Smooth muscle cell (in vitro differentiated cells): ENCODE data around the gene MMRN2. TPM values are rescaled to one million over a fixed set of nuclear protein-coding genes. Genes with fewer than 3 reads are reported as not detected.
"Not testable (repeated sequence)": the region's sequence is repeated elsewhere in the genome, so short reads cannot be mapped to it uniquely, and the experiment has no call there.

Source experiments
- DNase-seq: peaks from one replicate; lab custom pipeline; 2025; ENCODE audit not compliant: unreplicated experiment; lab: John Stamatoyannopoulos, UW
- H2AFZ ChIP-seq: fragments of 200-600 bp; sonication (generic); 2 replicates; pipeline ENCODE4 v1.6.0; 2016; ENCODE audit warnings: antibody characterized with exemption, low read depth, mild to moderate bottlenecking
- H3F3A ChIP-seq: fragments of 200-600 bp; sonication (generic); 2 replicates; pipeline ENCODE4 v1.6.0; 2017; ENCODE audit warnings: antibody characterized with exemption, low read depth
- H3K27ac ChIP-seq: fragments of 200-600 bp; sonication (generic); 2 replicates; pipeline ENCODE4 v1.5.1; 2016; ENCODE audit warnings: low read depth, mild to moderate bottlenecking
- H3K27me3 ChIP-seq: fragments of 200-600 bp; sonication (generic); 2 replicates; pipeline ENCODE4 v1.6.1; 2016; ENCODE audit warnings: low read depth, mild to moderate bottlenecking
- H3K36me3 ChIP-seq: fragments of 200-600 bp; sonication (generic); 2 replicates; pipeline ENCODE4 v1.5.1; 2016; ENCODE audit warnings: low read depth
- H3K4me1 ChIP-seq: fragments of 200-600 bp; sonication (generic); 2 replicates; pipeline ENCODE4 v1.5.1; 2016; ENCODE audit warnings: low read depth
- H3K4me2 ChIP-seq: fragments of 200-600 bp; sonication (generic); 2 replicates; pipeline ENCODE4 v1.6.0; 2016; ENCODE audit warnings: mild to moderate bottlenecking
- H3K4me3 ChIP-seq: fragments of 200-600 bp; sonication (generic); 2 replicates; pipeline ENCODE4 v1.5.1; 2016; ENCODE audit warnings: mild to moderate bottlenecking
- H3K79me2 ChIP-seq: fragments of 200-600 bp; sonication (generic); 2 replicates; pipeline ENCODE4 v1.6.0; 2016; ENCODE audit warnings: low read depth, mild to moderate bottlenecking
- H3K9ac ChIP-seq: fragments of 200-600 bp; sonication (generic); 2 replicates; pipeline ENCODE4 v1.6.0; 2016; ENCODE audit warnings: low read depth
- H3K9me3 ChIP-seq: fragments of 200-600 bp; sonication (generic); replicated peaks from 2 replicates; pipeline ENCODE4 v1.5.1; 2016; ENCODE audit warnings: low read depth
- H4K20me1 ChIP-seq: fragments of 200-600 bp; sonication (generic); 2 replicates; pipeline ENCODE4 v1.6.0; 2016; ENCODE audit warnings: low read depth
- WGBS: methylation state at CpG from one replicate; pipeline ENCODE4 v1.1.7; 2016; ENCODE audit warnings: low lambda C conversion rate; 5-methylcytosine and 5-hydroxymethylcytosine counted together
- polyA plus RNA-seq: library from polyadenylated mRNA; unstranded; fragments of >200 nt; fragmentation: Nextera tagmentation; extraction: Ambion mirVana; gene quantifications from 2 replicates; pipeline ENCODE4 v1.2.1, GENCODE V29; 2016
- total RNA-seq: library from RNA; depleted of rRNA; stranded (reverse); fragments of >200 nt; gene quantifications from 2 replicates; pipeline ENCODE4 v1.2.3, GENCODE V29; 2014
- TF ChIP-seq, protein P1 (sequence below): fragments of 200-600 bp; sonication (generic); IDR thresholded peaks from 2 replicates; pipeline ENCODE4 v1.5.1; 2017; ENCODE audit warnings: borderline replicate concordance, mild to moderate bottlenecking, antibody characterized with exemption; ENCODE audit not compliant: insufficient read depth, poor library complexity, severe bottlenecking

MMRN2 gene
- total and polyA plus RNA-seq, 2 experiments from 2014 or later = 0.09 to 0.16 TPM

DNA sequence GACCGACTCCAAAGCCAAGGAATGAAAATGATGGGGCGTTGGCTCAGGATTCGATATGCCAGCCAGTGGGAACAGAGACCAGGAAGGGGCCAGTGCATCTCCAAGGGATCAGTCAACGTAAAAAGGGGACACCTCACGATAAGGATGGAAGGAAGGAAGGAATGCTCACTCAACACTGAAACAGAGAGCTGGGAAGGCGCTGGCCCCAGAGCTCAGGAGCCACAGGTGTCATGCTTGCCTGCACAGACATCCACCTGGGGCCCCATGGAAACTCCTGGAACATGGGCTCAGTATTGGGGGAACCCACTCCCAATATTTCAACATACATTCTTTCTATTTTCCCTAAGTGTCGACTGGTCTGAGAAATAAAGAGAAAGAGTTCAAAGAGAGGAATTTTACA lies 5.3 kb downstream of the MMRN2 start:
- TF ChIP-seq, protein P1, sequence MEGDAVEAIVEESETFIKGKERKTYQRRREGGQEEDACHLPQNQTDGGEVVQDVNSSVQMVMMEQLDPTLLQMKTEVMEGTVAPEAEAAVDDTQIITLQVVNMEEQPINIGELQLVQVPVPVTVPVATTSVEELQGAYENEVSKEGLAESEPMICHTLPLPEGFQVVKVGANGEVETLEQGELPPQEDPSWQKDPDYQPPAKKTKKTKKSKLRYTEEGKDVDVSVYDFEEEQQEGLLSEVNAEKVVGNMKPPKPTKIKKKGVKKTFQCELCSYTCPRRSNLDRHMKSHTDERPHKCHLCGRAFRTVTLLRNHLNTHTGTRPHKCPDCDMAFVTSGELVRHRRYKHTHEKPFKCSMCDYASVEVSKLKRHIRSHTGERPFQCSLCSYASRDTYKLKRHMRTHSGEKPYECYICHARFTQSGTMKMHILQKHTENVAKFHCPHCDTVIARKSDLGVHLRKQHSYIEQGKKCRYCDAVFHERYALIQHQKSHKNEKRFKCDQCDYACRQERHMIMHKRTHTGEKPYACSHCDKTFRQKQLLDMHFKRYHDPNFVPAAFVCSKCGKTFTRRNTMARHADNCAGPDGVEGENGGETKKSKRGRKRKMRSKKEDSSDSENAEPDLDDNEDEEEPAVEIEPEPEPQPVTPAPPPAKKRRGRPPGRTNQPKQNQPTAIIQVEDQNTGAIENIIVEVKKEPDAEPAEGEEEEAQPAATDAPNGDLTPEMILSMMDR = no peak
- Histone ChIP-seq H3F3A (no peaks in the 10 kb centered on the region), H3K4me2 (no peak overlapping the region), H3K9ac (no peak overlapping the region), H4K20me1 (no peaks in the 10 kb centered on the region), H3K9me3 (no peaks in the 10 kb centered on the region), H3K79me2 (no peaks in the 10 kb centered on the region), H3K4me3 (no peak overlapping the region), H3K27ac (no peak overlapping the region), H3K4me1 (peaks cover 25% of the 10 kb centered on the region), H2AFZ (no peak overlapping the region), H3K27me3 (no peaks in the 10 kb centered on the region), H3K36me3 (no peaks in the 10 kb centered on the region)
- 98% methylated on average over 7 of the region's 7 CpGs for WGBS
- DNase-seq = no peak

GRCh38 chr10:86951184-86951761 lies 6.1 kb downstream of the MMRN2 start:
- Histone ChIP-seq H3K27me3 (no peaks in the 10 kb centered on the region), H3K36me3 (no peaks in the 10 kb centered on the region), H3K79me2 (no peaks in the 10 kb centered on the region), H4K20me1 (no peaks in the 10 kb centered on the region), H3F3A (no peaks in the 10 kb centered on the region), H3K27ac (no peak overlapping the region), H3K4me2 (no peak overlapping the region), H3K4me3 (no peak overlapping the region), H2AFZ (no peak overlapping the region), H3K9ac (no peak overlapping the region), H3K4me1 (peaks cover 25% of the 10 kb centered on the region), H3K9me3 (no peaks in the 10 kb centered on the region)
- TF ChIP-seq, protein P1 = no peak
- DNase-seq = no peak

DNA sequence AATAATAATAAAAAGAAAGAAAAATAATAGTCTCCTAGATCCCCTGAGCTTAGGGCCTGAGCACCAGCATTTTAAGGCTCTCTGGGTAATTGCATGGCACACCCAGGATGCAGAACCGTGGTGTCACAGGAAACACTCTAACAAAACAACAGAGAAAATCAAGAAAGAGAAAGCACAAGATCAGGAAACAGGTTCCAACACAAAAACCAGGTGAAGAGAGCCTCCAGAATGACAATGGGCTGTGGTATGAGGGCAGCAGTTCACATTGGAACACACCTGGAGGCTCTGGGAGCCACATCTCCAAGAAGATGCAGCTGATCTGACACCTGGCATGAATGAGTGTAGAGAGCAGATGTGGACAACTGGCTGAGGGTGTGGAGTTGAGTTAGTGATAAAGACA lies 7.1 kb downstream of the MMRN2 start:
- TF ChIP-seq, protein P1 = no peak
- Histone ChIP-seq H3K79me2 (no peaks in the 10 kb centered on the region), H3K9me3 (no peaks in the 10 kb centered on the region), H3K4me2 (no peak overlapping the region), H2AFZ (no peak overlapping the region), H3K36me3 (no peaks in the 10 kb centered on the region), H3F3A (no peaks in the 10 kb centered on the region), H3K9ac (no peak overlapping the region), H3K27me3 (no peaks in the 10 kb centered on the region), H4K20me1 (no peaks in the 10 kb centered on the region), H3K27ac (no peak overlapping the region), H3K4me1 (peaks cover 17% of the 10 kb centered on the region), H3K4me3 (no peak overlapping the region)
- no peak for DNase-seq
- WGBS = 92% methylated on average over 1 of the region's 1 CpG

DNA sequence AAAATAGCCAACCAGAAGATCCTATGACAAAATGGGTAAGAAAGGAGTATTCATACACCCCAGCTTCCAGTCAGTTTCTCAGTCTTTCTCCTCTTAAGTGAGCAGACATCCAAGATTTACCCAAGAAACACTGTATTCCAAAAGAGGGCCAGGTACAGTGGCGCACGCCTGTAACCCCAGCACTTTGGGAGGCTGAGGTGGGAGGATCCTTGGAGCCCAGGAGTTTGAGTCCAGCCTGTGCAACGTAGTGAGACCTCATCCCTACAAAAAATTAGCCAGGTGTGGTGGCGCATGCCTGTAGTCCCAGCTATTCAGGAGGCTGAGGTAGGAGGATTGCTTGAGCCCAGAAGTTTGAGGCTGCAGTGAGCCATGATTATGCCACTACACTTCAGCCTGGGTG lies 9.6 kb downstream of the MMRN2 start:
- 91% methylated on average over 4 of the region's 4 CpGs for WGBS
- H3K9ac ChIP-seq, H3K4me1 ChIP-seq: not testable (repeated sequence)

More for the DNA sequence above, 9.6 kb downstream of the MMRN2 start:
- not testable (repeated sequence) for H3K4me3 ChIP-seq, H4K20me1 ChIP-seq, H2AFZ ChIP-seq, H3K27ac ChIP-seq, DNase-seq, H3K9me3 ChIP-seq, H3K27me3 ChIP-seq, H3K4me2 ChIP-seq, H3K36me3 ChIP-seq, H3F3A ChIP-seq, H3K79me2 ChIP-seq
